Measurements from ENCODE around the gene DUS1L.

DUS1L gene

DNA sequence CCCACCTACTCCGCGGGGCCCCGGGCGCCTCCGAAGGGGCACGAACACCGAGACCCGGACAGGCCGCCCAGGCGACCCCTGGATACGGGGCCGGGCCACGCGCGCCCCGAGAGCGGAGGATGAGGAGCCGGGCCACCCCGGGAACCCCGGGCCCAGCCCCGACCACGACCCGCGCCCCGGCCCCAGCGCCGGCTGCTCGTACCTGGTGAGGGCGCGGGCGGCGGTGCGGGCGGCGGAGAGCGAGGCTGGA is 32.2 kb upstream of the DUS1L start:
- Mint-ChIP-seq H3K4me1 (peaks cover 7% of the 10 kb centered on the region), H3K9me3 (no peaks in the 10 kb centered on the region), H3K27me3 (no peaks in the 10 kb centered on the region), H3K27ac (ENCODE audit: low read depth) (no peak overlapping the region), H3K4me3 (peak overlapping the region; percentile 62), H3K36me3 (ENCODE audit: insufficient read depth) (peaks cover 8% of the 10 kb centered on the region)
- peak; percentile 3 for ATAC-seq (replicated peaks; ENCODE audit: extremely low read depth, poor library complexity, severe bottlenecking)
- DNase-seq (ENCODE audit: low spot score in 2 of 2): peak in 1 of 2 donors; percentile 28

DNA sequence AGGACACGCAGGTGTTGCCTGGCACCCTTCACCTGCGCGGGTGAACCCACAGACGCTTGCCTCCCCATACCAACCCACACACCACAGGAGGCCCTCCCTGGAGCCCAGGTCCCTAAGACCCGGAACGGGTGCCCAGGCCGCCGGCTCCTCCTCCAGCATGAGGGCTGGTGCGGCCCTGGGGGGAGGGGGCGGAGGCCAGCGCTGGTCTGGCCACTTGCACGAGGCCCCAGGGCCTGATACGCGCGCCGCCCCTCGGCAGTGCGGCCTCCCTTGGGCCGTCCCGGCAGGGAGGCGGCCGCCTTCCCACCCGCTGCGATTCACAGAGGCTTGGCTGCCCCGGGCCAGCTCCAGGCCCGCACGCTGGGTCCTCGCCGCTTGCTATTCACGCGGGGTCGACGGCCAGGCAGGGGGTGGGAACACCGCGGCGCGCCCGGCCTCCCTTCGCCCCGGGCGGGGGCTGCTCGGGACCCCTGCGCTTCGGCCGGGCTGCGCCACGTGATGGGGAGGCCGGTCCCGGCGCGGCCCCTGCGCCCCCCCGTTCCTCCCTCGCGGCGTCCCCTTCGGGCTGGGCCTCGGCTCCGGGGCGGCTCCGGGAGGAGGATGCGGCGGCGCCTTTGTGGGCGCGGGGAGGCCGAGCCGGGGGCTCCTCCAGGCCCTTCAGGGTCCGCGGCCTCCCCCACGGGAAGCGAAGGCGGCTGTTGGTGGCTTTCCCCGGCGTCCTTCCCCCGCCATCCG is 31.7 kb upstream of the DUS1L start:
- Mint-ChIP-seq H3K27me3 (no peaks in the 10 kb centered on the region), H3K9me3 (no peaks in the 10 kb centered on the region), H3K4me3 (peak overlapping the region; percentile 62), H3K4me1 (peaks cover 7% of the 10 kb centered on the region), H3K27ac (ENCODE audit: low read depth) (no peak overlapping the region), H3K36me3 (ENCODE audit: insufficient read depth) (peaks cover 8% of the 10 kb centered on the region)
- ATAC-seq (replicated peaks; ENCODE audit: extremely low read depth, poor library complexity, severe bottlenecking): peak; percentile 1
- DNase-seq (ENCODE audit: low spot score in 2 of 2): no peak

DNA sequence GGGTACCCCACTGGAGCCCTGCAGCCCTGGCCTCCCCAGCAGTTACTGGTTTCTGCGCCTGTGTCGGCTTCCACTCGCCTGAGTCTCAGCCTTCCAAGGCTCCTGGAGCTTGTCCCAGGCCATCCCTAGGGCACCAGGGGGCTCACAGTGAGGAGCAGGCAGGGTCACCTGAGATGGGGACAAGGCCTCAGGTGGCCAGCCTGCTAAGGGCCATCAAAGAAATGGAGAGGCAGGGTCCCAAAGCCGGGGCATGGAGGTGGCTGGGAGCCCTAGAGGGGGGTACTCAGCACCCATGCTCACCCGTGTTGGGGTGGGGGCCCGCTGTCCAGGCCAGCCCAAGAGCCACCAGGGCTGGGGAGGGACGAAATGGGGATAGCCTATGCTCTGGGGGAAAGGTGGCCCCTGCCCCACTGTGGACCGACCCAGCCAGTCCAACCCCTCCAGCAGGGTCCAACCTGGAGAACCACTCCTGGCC is 31.1 kb upstream of the DUS1L start:
- ATAC-seq (replicated peaks; ENCODE audit: extremely low read depth, poor library complexity, severe bottlenecking) (no peak), DNase-seq (ENCODE audit: low spot score in 2 of 2) (no peak)
- H3K4me3 Mint-ChIP-seq: peak overlapping the region; percentile 62
- no peak overlapping the region for H3K27ac Mint-ChIP-seq (ENCODE audit: low read depth)
- no peaks in the 10 kb centered on the region for H3K9me3 Mint-ChIP-seq
- H3K4me1 Mint-ChIP-seq: peaks cover 7% of the 10 kb centered on the region
- H3K27me3 Mint-ChIP-seq: no peaks in the 10 kb centered on the region
- H3K36me3 Mint-ChIP-seq (ENCODE audit: insufficient read depth): peaks cover 10% of the 10 kb centered on the region

GRCh38 chr17:82095777-82096708 is 30.4 kb upstream of the DUS1L start:
- H3K27ac Mint-ChIP-seq (ENCODE audit: low read depth): peak overlapping the region; percentile 22
- DNase-seq (ENCODE audit: low spot score in 2 of 2) (no peak), ATAC-seq (replicated peaks; ENCODE audit: extremely low read depth, poor library complexity, severe bottlenecking) (no peak)
- H3K27me3 Mint-ChIP-seq: no peaks in the 10 kb centered on the region
- peak overlapping the region; percentile 36 for H3K4me3 Mint-ChIP-seq
- H3K36me3 Mint-ChIP-seq (ENCODE audit: insufficient read depth): peaks cover 10% of the 10 kb centered on the region
- H3K4me1 Mint-ChIP-seq: peaks cover 7% of the 10 kb centered on the region
- H3K9me3 Mint-ChIP-seq: no peaks in the 10 kb centered on the region

- H3K27ac Mint-ChIP-seq (ENCODE audit: low read depth): no peak overlapping the region
- H3K36me3 Mint-ChIP-seq (ENCODE audit: insufficient read depth): peaks cover 10% of the 10 kb centered on the region
- H3K4me1 Mint-ChIP-seq: peaks cover 7% of the 10 kb centered on the region
- no peaks in the 10 kb centered on the region for H3K9me3 Mint-ChIP-seq
- ATAC-seq (replicated peaks; ENCODE audit: extremely low read depth, poor library complexity, severe bottlenecking) (no peak), DNase-seq (ENCODE audit: low spot score in 2 of 2) (no peak)
- no peak overlapping the region for H3K4me3 Mint-ChIP-seq
- no peaks in the 10 kb centered on the region for H3K27me3 Mint-ChIP-seq
These were observed 29.6 kb upstream of the DUS1L start for GRCh38 chr17:82094931-82095776.

GRCh38 chr17:82092995-82093751 is 27.6 kb upstream of the DUS1L start:
- no peak overlapping the region for H3K27ac Mint-ChIP-seq (ENCODE audit: low read depth)
- H3K4me3 Mint-ChIP-seq: no peak overlapping the region
- no peak for ATAC-seq (replicated peaks; ENCODE audit: extremely low read depth, poor library complexity, severe bottlenecking)
- peaks cover 13% of the 10 kb centered on the region for H3K36me3 Mint-ChIP-seq (ENCODE audit: insufficient read depth)
- no peak for DNase-seq (ENCODE audit: low spot score in 2 of 2)
- H3K4me1 Mint-ChIP-seq: no peaks in the 10 kb centered on the region
- no peaks in the 10 kb centered on the region for H3K27me3 Mint-ChIP-seq
- H3K9me3 Mint-ChIP-seq: no peaks in the 10 kb centered on the region

DNA sequence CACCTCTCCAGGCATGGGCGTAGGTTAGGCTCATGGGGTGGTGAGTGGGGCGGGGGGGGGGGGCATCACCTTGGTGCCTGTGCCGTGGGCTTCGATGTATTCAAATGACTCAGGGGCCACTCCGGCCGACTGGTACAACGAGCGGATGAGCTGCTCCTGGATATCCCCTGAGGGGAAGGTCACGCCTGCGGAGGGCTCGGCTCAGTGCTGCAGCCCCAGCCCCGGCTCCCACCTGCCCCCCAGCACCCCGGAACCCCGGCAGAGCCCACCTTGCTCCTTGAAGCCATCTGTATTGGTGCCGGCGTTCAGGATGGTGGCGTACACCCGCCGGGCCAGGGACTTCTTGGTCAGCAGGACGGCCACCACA is 27.0 kb upstream of the DUS1L start:
- no peak overlapping the region for H3K4me3 Mint-ChIP-seq
- no peaks in the 10 kb centered on the region for H3K9me3 Mint-ChIP-seq
- no peak overlapping the region for H3K27ac Mint-ChIP-seq (ENCODE audit: low read depth)
- peaks cover 14% of the 10 kb centered on the region for H3K36me3 Mint-ChIP-seq (ENCODE audit: insufficient read depth)
- no peaks in the 10 kb centered on the region for H3K4me1 Mint-ChIP-seq
- ATAC-seq (replicated peaks; ENCODE audit: extremely low read depth, poor library complexity, severe bottlenecking): no peak
- DNase-seq (ENCODE audit: low spot score in 2 of 2): no peak
- H3K27me3 Mint-ChIP-seq: no peaks in the 10 kb centered on the region

- H3K4me3 Mint-ChIP-seq: no peak overlapping the region
- H3K27ac Mint-ChIP-seq (ENCODE audit: low read depth): no peak overlapping the region
- H3K4me1 Mint-ChIP-seq: no peaks in the 10 kb centered on the region
- ATAC-seq (replicated peaks; ENCODE audit: extremely low read depth, poor library complexity, severe bottlenecking) (no peak), DNase-seq (ENCODE audit: low spot score in 2 of 2) (no peak)
- no peaks in the 10 kb centered on the region for H3K27me3 Mint-ChIP-seq
- H3K36me3 Mint-ChIP-seq (ENCODE audit: insufficient read depth): peaks cover 14% of the 10 kb centered on the region
- H3K9me3 Mint-ChIP-seq: no peaks in the 10 kb centered on the region
These were observed 26.5 kb upstream of the DUS1L start for GRCh38 chr17:82092094-82092586.

DNA sequence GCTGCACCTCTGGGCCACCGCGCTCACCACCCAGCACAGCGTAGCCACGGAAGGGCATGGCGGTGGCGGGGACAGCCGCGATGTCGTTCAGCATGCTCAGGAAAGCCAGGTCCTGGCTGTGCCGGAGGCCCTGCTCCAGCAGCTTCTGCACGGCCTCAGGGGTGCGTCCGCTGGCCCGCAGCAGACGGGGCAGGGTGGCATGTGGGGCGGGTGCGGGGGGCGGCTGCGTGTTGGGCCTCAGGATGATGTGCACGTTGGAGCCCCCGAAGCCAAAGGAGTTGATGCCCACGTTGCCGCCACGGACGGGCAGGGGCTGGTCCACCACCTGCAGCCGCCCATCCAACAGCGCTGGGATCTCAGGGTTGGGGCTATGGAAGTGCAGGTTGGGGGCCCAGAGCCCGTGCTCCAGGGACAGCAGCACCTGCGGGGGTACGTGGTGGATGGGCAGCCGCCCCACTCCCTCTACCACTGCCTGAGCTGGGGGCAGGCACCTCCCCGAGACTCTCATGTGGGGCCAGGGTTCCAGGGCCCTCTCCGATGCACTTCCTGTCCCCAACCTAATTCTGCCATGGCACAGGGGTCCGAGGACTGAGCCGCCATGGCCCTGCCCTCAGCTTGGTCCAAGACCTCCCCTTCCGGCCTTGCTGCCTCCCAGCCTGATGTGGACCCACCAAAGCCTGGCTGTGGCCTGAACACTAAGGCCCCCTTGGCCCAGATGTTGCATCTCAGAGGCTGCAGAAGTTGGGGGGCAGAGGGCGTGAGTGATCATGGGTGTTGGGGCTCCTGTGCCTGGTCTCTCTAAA is 25.9 kb upstream of the DUS1L start:
- ATAC-seq (replicated peaks; ENCODE audit: extremely low read depth, poor library complexity, severe bottlenecking) (no peak), DNase-seq (ENCODE audit: low spot score in 2 of 2) (no peak)
- Mint-ChIP-seq H3K27me3 (no peaks in the 10 kb centered on the region), H3K27ac (ENCODE audit: low read depth) (no peak overlapping the region), H3K4me3 (no peak overlapping the region), H3K4me1 (no peaks in the 10 kb centered on the region), H3K9me3 (no peaks in the 10 kb centered on the region), H3K36me3 (ENCODE audit: insufficient read depth) (peaks cover 17% of the 10 kb centered on the region)

DNA sequence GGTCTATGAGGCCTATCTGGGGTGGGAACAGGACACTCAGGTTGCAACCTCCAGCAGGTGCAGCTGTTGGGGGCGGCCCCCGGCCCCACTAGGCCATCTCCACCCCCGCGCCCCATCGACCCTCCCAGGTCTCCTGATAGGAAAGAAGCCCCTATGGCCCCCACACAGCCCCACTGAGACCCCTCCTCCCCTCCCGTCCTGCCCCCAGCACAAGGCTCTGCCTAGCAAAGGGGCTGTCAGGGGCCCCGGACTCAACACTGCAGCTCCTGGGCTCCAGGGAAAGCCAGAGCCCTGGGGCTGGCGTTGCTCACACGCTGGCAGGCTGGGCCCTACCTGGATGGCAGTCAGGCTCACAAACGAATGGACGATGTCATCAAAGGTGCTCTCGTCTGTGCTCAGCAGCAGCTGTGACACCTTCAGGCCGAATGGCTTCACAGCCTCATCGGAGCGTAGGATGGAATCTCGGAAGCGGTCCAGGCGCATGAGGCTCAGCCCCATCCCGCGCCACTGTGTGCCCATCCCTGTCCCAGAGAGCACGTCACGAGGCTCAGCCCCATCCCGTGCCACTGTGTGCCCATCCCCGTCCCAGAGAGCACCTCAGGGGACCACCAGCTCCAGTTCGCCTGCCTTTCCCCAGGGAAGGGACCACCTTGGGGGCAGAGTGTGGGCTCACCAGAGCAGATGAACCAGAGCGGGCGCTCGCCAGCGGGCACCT is 25.1 kb upstream of the DUS1L start:
- Mint-ChIP-seq H3K4me1 (no peaks in the 10 kb centered on the region), H3K27me3 (no peaks in the 10 kb centered on the region), H3K27ac (ENCODE audit: low read depth) (no peak overlapping the region), H3K9me3 (no peaks in the 10 kb centered on the region), H3K36me3 (ENCODE audit: insufficient read depth) (peaks cover 17% of the 10 kb centered on the region), H3K4me3 (no peak overlapping the region)
- no peak for ATAC-seq (replicated peaks; ENCODE audit: extremely low read depth, poor library complexity, severe bottlenecking)
- no peak for DNase-seq (ENCODE audit: low spot score in 2 of 2)

Data from central memory CD8-positive, alpha-beta T cell (primary cell).